IMR-90 (cell line): Measurements from ENCODE around the gene CLPTM1L. TPM values are rescaled to one million over a fixed set of nuclear protein-coding genes. Genes with fewer than 3 reads are reported as not detected.
"Not testable (repeated sequence)": the region's sequence is repeated elsewhere in the genome, so short reads cannot be mapped to it uniquely, and the experiment has no call there.

Experiments used
- ATAC-seq: fragments of 200-7000 bp; cut with Tn5 transposase; 2 replicates; pipeline ENCODE4 v1.9.1; 2020; ENCODE audit warnings: low read depth, mild to moderate bottlenecking, moderate library complexity
- BruUV-seq: library from RNA; stranded (reverse); fragments of 400-500 nt; replicated peaks from 2 replicates; lab custom pipeline; 2021; lab: Mats Ljungman, UMichigan
- CTCF ChIA-PET: fragments of 300-600 bp; formaldehyde crosslinking; extraction: SDS; loops from one replicate; lab custom pipeline; 2021; ENCODE audit warnings: antibody characterized with exemption; lab: Yijun Ruan, JAX
- POLR2A ChIA-PET: fragments of 300-600 bp; sonication (Branson Sonifier 250); formaldehyde crosslinking; loops from one replicate; lab custom pipeline; 2022; ENCODE audit warnings: antibody characterized with exemption; ENCODE audit not compliant: unreplicated experiment; lab: Charles Lee
- DNase-seq: peaks from one replicate; pipeline ENCODE4 v3.0.0; 2013
- H2AFZ ChIP-seq: replicated peaks from 2 replicates; pipeline ENCODE3; 2013; ENCODE audit warnings: low read length, mild to moderate bottlenecking; ENCODE audit not compliant: poor library complexity
- H2AK5ac ChIP-seq: 2 replicates; pipeline ENCODE4 v1.6.1; 2013; ENCODE audit warnings: low read depth, low read length, inconsistent platforms
- H2AK9ac ChIP-seq: replicated peaks from 2 replicates; pipeline ENCODE3; 2013; ENCODE audit warnings: mild to moderate bottlenecking, low read depth, low read length, moderate library complexity; ENCODE audit not compliant: poor library complexity
- H2BK120ac ChIP-seq: 2 replicates; pipeline ENCODE4 v1.6.1; 2013; ENCODE audit warnings: low read depth, low read length, inconsistent platforms
- H2BK15ac ChIP-seq: 3 replicates; pipeline ENCODE4 v1.6.1; 2013; ENCODE audit warnings: low read depth, low read length, inconsistent platforms
- H2BK20ac ChIP-seq: 2 replicates; pipeline ENCODE4 v1.6.1; 2013; ENCODE audit warnings: low read depth, mild to moderate bottlenecking, inconsistent platforms, low read length, moderate library complexity
- H2BK5ac ChIP-seq: 2 replicates; pipeline ENCODE4 v1.6.1; 2013; ENCODE audit warnings: mild to moderate bottlenecking, low read depth, low read length, inconsistent platforms; ENCODE audit not compliant: poor library complexity, severe bottlenecking
- H3K14ac ChIP-seq: replicated peaks from 2 replicates; pipeline ENCODE4 v1.6.1; 2013; ENCODE audit warnings: low read depth, low read length, inconsistent platforms
- H3K18ac ChIP-seq: 2 replicates; pipeline ENCODE4 v1.6.1; 2013; ENCODE audit warnings: low read depth, low read length, control low read depth
- H3K23ac ChIP-seq: 2 replicates; pipeline ENCODE4 v1.6.1; 2013; ENCODE audit warnings: low read depth, low read length, inconsistent platforms
- H3K27ac ChIP-seq: 2 replicates; pipeline ENCODE4 v1.5.1; 2013; ENCODE audit warnings: mild to moderate bottlenecking, control low read depth, low read length; ENCODE audit not compliant: insufficient read depth
- H3K27me3 ChIP-seq: 2 replicates; pipeline ENCODE4 v1.6.1; 2013; ENCODE audit warnings: low read length; ENCODE audit not compliant: control insufficient read depth, insufficient read depth
- H3K36me3 ChIP-seq: 2 replicates; pipeline ENCODE4 v1.6.1; 2013; ENCODE audit warnings: low read length, mixed read lengths; ENCODE audit not compliant: control insufficient read depth, insufficient read depth
- H3K4ac ChIP-seq: 2 replicates; pipeline ENCODE4 v1.6.1; 2013; ENCODE audit warnings: low read depth, low read length, inconsistent platforms
- H3K4me1 ChIP-seq: 2 replicates; pipeline ENCODE4 v1.6.1; 2013; ENCODE audit warnings: low read length, mixed read lengths; ENCODE audit not compliant: control insufficient read depth, insufficient read depth
- H3K4me2 ChIP-seq: 2 replicates; pipeline ENCODE4 v1.6.1; 2013; ENCODE audit warnings: low read depth, mild to moderate bottlenecking, control low read depth, low read length, moderate library complexity
- H3K4me3 ChIP-seq: 2 replicates; pipeline ENCODE4 v1.5.1; 2013; ENCODE audit warnings: low read depth, mild to moderate bottlenecking, control low read depth, low read length, moderate library complexity; ENCODE audit not compliant: insufficient read depth
- H3K56ac ChIP-seq: 2 replicates; pipeline ENCODE4 v1.6.1; 2013; ENCODE audit warnings: low read length, inconsistent platforms; ENCODE audit not compliant: insufficient read depth; ENCODE audit errors: extremely low read depth
- H3K79me1 ChIP-seq, 2 experiments: 2 replicates each; pipeline ENCODE4 v1.6.1; 2013; ENCODE audit warnings: low read length in 2 of 2, inconsistent platforms in 1 of 2, low read depth in 1 of 2
- H3K9ac ChIP-seq: 2 replicates; pipeline ENCODE4 v1.6.1; 2013; ENCODE audit warnings: low read depth, low read length, control low read depth
- H3K9me1 ChIP-seq: 2 replicates; pipeline ENCODE4 v1.6.1; 2013; ENCODE audit warnings: low read length, inconsistent platforms; ENCODE audit not compliant: insufficient read depth
- H3K9me3 ChIP-seq: 2 replicates; pipeline ENCODE4 v1.6.1; 2013; ENCODE audit warnings: low read length; ENCODE audit not compliant: control insufficient read depth, insufficient read depth
- H4K20me1 ChIP-seq: 2 replicates; pipeline ENCODE4 v1.6.1; 2013; ENCODE audit warnings: low read length, inconsistent platforms; ENCODE audit not compliant: insufficient read depth
- H4K5ac ChIP-seq: 2 replicates; pipeline ENCODE4 v1.6.1; 2013; ENCODE audit warnings: mild to moderate bottlenecking, low read depth, low read length, control low read depth
- H4K8ac ChIP-seq, 2 experiments: 2 replicates each; pipeline ENCODE4 v1.6.1; 2013; ENCODE audit warnings: low read depth in 2 of 2, low read length in 2 of 2, control low read depth in 1 of 2, inconsistent platforms in 1 of 2
- H4K91ac ChIP-seq: 2 replicates; pipeline ENCODE4 v1.6.1; 2013; ENCODE audit warnings: low read depth, low read length, inconsistent platforms; ENCODE audit not compliant: insufficient read depth
- WGBS, 2 experiments: methylation state at CpG; one replicate each; pipeline versions ENCODE4 v1.1.5 to v1.1.7; 2013; ENCODE audit warnings: missing lambda C conversion rate in 2 of 2; ENCODE audit not compliant: insufficient read length in 1 of 2; ENCODE audit errors: extremely low coverage in 2 of 2; 5-methylcytosine and 5-hydroxymethylcytosine counted together
- dilution Hi-C: fragments of 300-500 bp; cut with HindIII; formaldehyde crosslinking; loops from one replicate; pipeline ENCODE4 v1.14.3; 2018; ENCODE audit warnings: low sequenced_read_pairs; ENCODE audit not compliant: unreplicated experiment
- in situ Hi-C: fragments of 300-500 bp; cut with MboI; formaldehyde crosslinking; loops from 3 replicates; pipeline ENCODE4 v1.14.3; 2019; ENCODE audit warnings: low sequenced_read_pairs, inconsistent platforms, mixed read lengths
- intact Hi-C: fragments of 100-400 bp; cut with micrococcal nuclease; formaldehyde crosslinking; loops from 2 replicates; pipeline ENCODE4 v1.10.0; 2022
- polyA plus RNA-seq, 3 experiments: library from polyadenylated mRNA; depleted of rRNA; stranded (reverse); fragments of >200 nt; gene quantifications; 2 replicates each; pipeline ENCODE4 v1.2.3, GENCODE V29; 2012; ENCODE audit warnings: low replicate concordance in 1 of 3
- total RNA-seq: library from RNA; depleted of rRNA; stranded (reverse); fragments of >200 nt; gene quantifications from 2 replicates; pipeline ENCODE4 v1.2.3, GENCODE V29; 2012

The CLPTM1L gene
- total and polyA plus RNA-seq, 2 of the 4 experiments (the other 2 are of a cell fraction), result 114 to 137 TPM

DNA sequence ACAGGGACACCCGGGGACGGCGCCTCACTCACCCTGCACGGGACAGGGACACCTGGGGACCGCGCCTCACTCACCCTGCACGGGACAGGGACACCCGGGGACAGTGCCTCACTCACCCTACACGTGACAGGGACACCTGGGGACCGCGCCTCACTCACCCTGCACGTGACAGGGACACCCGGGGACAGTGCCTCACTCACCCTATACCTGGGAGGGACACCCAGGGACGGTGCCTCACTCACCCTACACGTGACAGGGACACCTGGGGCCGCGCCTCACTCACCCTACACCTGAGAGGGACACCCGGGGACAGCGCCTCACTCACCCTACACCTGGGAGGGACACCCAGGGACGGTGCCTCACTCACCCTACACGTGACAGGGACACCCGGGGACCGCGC is 53.9 kb downstream of the CLPTM1L start:
- H3K4me2 ChIP-seq, H3K27ac ChIP-seq, in situ Hi-C loops, H4K20me1 ChIP-seq, CTCF ChIA-PET, H4K5ac ChIP-seq, dilution Hi-C loops, H2BK15ac ChIP-seq, H2BK20ac ChIP-seq, H2BK5ac ChIP-seq, H2AK5ac ChIP-seq, DNase-seq, H4K91ac ChIP-seq, H3K36me3 ChIP-seq, H3K4ac ChIP-seq, intact Hi-C loops, H3K56ac ChIP-seq, H3K9ac ChIP-seq, H3K79me1 ChIP-seq, H3K18ac ChIP-seq, BruUV-seq, H2AK9ac ChIP-seq, H4K8ac ChIP-seq, H3K23ac ChIP-seq, H3K9me1 ChIP-seq, H3K9me3 ChIP-seq, H3K14ac ChIP-seq, H2BK120ac ChIP-seq, H3K4me3 ChIP-seq, ATAC-seq, H2AFZ ChIP-seq, POLR2A ChIA-PET, H3K4me1 ChIP-seq: not testable (repeated sequence)
- peaks cover 11% of the 10 kb centered on the region; the same call in 1 of the 2 replicates for H3K27me3 ChIP-seq
- no CpG with 5 or more reads among the region's 24 CpGs for WGBS, 2 experiments

DNA sequence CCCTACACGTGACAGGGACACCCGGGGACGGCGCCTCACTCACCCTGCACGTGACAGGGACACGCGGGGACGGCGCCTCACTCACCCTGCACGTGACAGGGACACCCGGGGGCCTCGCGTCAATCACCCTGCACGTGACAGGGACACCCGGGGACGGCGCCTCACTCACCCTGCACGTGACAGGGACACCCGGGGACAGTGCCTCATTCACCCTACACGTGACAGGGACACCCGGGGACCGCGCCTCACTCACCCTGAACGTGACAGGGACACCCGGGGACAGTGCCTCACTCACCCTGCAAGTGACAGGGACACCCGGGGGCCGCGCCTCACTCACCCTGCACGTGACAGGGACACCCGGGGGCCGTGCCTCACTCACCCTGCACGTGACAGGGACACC is 55.3 kb downstream of the CLPTM1L start:
- H2BK20ac ChIP-seq, intact Hi-C loops, H2BK15ac ChIP-seq, H3K56ac ChIP-seq, H2BK5ac ChIP-seq, H4K5ac ChIP-seq, H3K4me1 ChIP-seq, POLR2A ChIA-PET, DNase-seq, H3K79me1 ChIP-seq, in situ Hi-C loops, H3K18ac ChIP-seq, H3K27ac ChIP-seq, H3K4ac ChIP-seq, H3K23ac ChIP-seq, H4K20me1 ChIP-seq, H3K4me2 ChIP-seq, H4K8ac ChIP-seq, H3K9me3 ChIP-seq, H3K9ac ChIP-seq, CTCF ChIA-PET, H3K9me1 ChIP-seq, dilution Hi-C loops, H2AK5ac ChIP-seq, H2AK9ac ChIP-seq, H3K36me3 ChIP-seq, ATAC-seq, H3K4me3 ChIP-seq, H2AFZ ChIP-seq, H3K14ac ChIP-seq, H2BK120ac ChIP-seq, H4K91ac ChIP-seq, H3K27me3 ChIP-seq, BruUV-seq: not testable (repeated sequence)
- no CpG with 5 or more reads among the region's 32 CpGs for WGBS, 2 experiments
